ENCODE data around the gene RAD18.

RAD18 gene

GRCh38 chr3:8981296-8981695 lies 18.0 kb upstream of the RAD18 start:
- no peak overlapping the region for H2BK5ac ChIP-seq (ENCODE audit: low read depth, low read length, poor library complexity, severe bottlenecking)
- H3K23ac ChIP-seq (ENCODE audit: low read length in 2 of 2), result no peak overlapping the region
- H4K91ac ChIP-seq (ENCODE audit: low read length), result no peak overlapping the region
- H3K9me3 ChIP-seq (ENCODE audit: control insufficient read depth, low read length), result peaks cover 12% of the 10 kb centered on the region
- H3K27ac ChIP-seq (ENCODE audit: low read length, poor library complexity, severe bottlenecking), result no peak overlapping the region
- H3K36me3 ChIP-seq (ENCODE audit: control insufficient read depth in 1 of 2, insufficient read depth in 2 of 2, low read depth in 1 of 2, low read length in 2 of 2), result no peaks in the 10 kb centered on the region
- peaks cover 3 to 43% of the 10 kb centered on the region in 2 experiments for H3K27me3 ChIP-seq (ENCODE audit: control insufficient read depth in 1 of 2, insufficient read depth in 1 of 2, low read length in 2 of 2)
- no peak overlapping the region for H2BK15ac ChIP-seq (ENCODE audit: low read depth, poor library complexity, severe bottlenecking)
- no peak overlapping the region for H3K18ac ChIP-seq (ENCODE audit: low read depth in 1 of 2, low read length in 2 of 2)
- no peak overlapping the region for H2AK5ac ChIP-seq (ENCODE audit: low read length, severe bottlenecking)
- no peak overlapping the region for H2BK12ac ChIP-seq (ENCODE audit: low read length in 2 of 2)
- 88% methylated on average over 9 of the region's 9 CpGs for WGBS
- H3K14ac ChIP-seq (ENCODE audit: low read length in 2 of 2), result no peak overlapping the region
- H3K4me1 ChIP-seq (ENCODE audit: control insufficient read depth, insufficient read depth, low read depth, low read length), result no peaks in the 10 kb centered on the region
- H3K4me2 ChIP-seq (ENCODE audit: low read length, poor library complexity, severe bottlenecking), result no peak overlapping the region
- no peak overlapping the region for H4K8ac ChIP-seq (ENCODE audit: low read length)
- H2BK120ac ChIP-seq (ENCODE audit: low read depth, low read length), result no peak overlapping the region
- H2AFZ ChIP-seq (ENCODE audit: low read depth, low read length), result no peak overlapping the region
- H3K4me3 ChIP-seq (ENCODE audit: insufficient read depth in 1 of 2, low read depth in 1 of 2, low read length in 2 of 2), result no peak overlapping the region
- H3K9ac ChIP-seq (ENCODE audit: low read length), result no peak overlapping the region
- DNase-seq, result no peak
- H3K4ac ChIP-seq (ENCODE audit: low read depth in 1 of 2, low read length in 2 of 2), result no peak overlapping the region
- no peaks in the 10 kb centered on the region for H3K79me1 ChIP-seq (replicated peaks; ENCODE audit: low read length, poor library complexity, severe bottlenecking)

GRCh38 chr3:8980756-8981257 lies 17.5 kb upstream of the RAD18 start:
- 75% methylated on average over 6 of the region's 6 CpGs for WGBS
- Histone ChIP-seq H3K4me1 (ENCODE audit: control insufficient read depth, insufficient read depth, low read depth, low read length) (no peaks in the 10 kb centered on the region), H3K14ac (ENCODE audit: low read length in 2 of 2) (no peak overlapping the region), H2BK5ac (ENCODE audit: low read depth, low read length, poor library complexity, severe bottlenecking) (no peak overlapping the region), H3K4me2 (ENCODE audit: low read length, poor library complexity, severe bottlenecking) (no peak overlapping the region), H4K91ac (ENCODE audit: low read length) (no peak overlapping the region), H3K9me3 (ENCODE audit: control insufficient read depth, low read length) (peaks cover 12% of the 10 kb centered on the region), H3K27me3 (ENCODE audit: control insufficient read depth in 1 of 2, insufficient read depth in 1 of 2, low read length in 2 of 2) (peaks cover 3 to 43% of the 10 kb centered on the region in 2 experiments), H3K36me3 (ENCODE audit: control insufficient read depth in 1 of 2, insufficient read depth in 2 of 2, low read depth in 1 of 2, low read length in 2 of 2) (no peaks in the 10 kb centered on the region), H2BK12ac (ENCODE audit: low read length in 2 of 2) (no peak overlapping the region), H3K9ac (ENCODE audit: low read length) (no peak overlapping the region), H3K4me3 (ENCODE audit: insufficient read depth in 1 of 2, low read depth in 1 of 2, low read length in 2 of 2) (no peak overlapping the region), H2AFZ (ENCODE audit: low read depth, low read length) (no peak overlapping the region), H2AK5ac (ENCODE audit: low read length, severe bottlenecking) (no peak overlapping the region), H3K23ac (ENCODE audit: low read length in 2 of 2) (no peak overlapping the region), H4K8ac (ENCODE audit: low read length) (no peak overlapping the region), H2BK15ac (ENCODE audit: low read depth, poor library complexity, severe bottlenecking) (no peak overlapping the region), H2BK120ac (ENCODE audit: low read depth, low read length) (no peak overlapping the region), H3K18ac (ENCODE audit: low read depth in 1 of 2, low read length in 2 of 2) (no peak overlapping the region), H3K27ac (ENCODE audit: low read length, poor library complexity, severe bottlenecking) (no peak overlapping the region), H3K4ac (ENCODE audit: low read depth in 1 of 2, low read length in 2 of 2) (no peak overlapping the region), H3K79me1 (replicated peaks; ENCODE audit: low read length, poor library complexity, severe bottlenecking) (no peaks in the 10 kb centered on the region)
- no peak for DNase-seq

- no peak overlapping the region for H3K4me3 ChIP-seq (ENCODE audit: insufficient read depth in 1 of 2, low read depth in 1 of 2, low read length in 2 of 2)
- no peak overlapping the region for H3K14ac ChIP-seq (ENCODE audit: low read length in 2 of 2)
- 88% methylated on average over 1 of the region's 1 CpG for WGBS
Measured at GRCh38 chr3:8979262-8979661, 16.0 kb upstream of the RAD18 start.

GRCh38 chr3:8978551-8978950 lies 15.3 kb upstream of the RAD18 start:
- Histone ChIP-seq H4K8ac (ENCODE audit: low read length) (no peak overlapping the region), H2BK5ac (ENCODE audit: low read depth, low read length, poor library complexity, severe bottlenecking) (no peak overlapping the region), H3K4ac (ENCODE audit: low read depth in 1 of 2, low read length in 2 of 2) (no peak overlapping the region), H3K36me3 (ENCODE audit: control insufficient read depth in 1 of 2, insufficient read depth in 2 of 2, low read depth in 1 of 2, low read length in 2 of 2) (no peaks in the 10 kb centered on the region), H3K14ac (ENCODE audit: low read length in 2 of 2) (no peak overlapping the region), H2BK12ac (ENCODE audit: low read length in 2 of 2) (no peak overlapping the region), H3K79me1 (replicated peaks; ENCODE audit: low read length, poor library complexity, severe bottlenecking) (no peaks in the 10 kb centered on the region), H2AK5ac (ENCODE audit: low read length, severe bottlenecking) (no peak overlapping the region), H3K9me3 (ENCODE audit: control insufficient read depth, low read length) (peaks cover 12% of the 10 kb centered on the region), H3K27me3 (ENCODE audit: control insufficient read depth in 1 of 2, insufficient read depth in 1 of 2, low read length in 2 of 2) (peaks cover 3 to 43% of the 10 kb centered on the region in 2 experiments), H3K4me1 (ENCODE audit: control insufficient read depth, insufficient read depth, low read depth, low read length) (peaks cover 4% of the 10 kb centered on the region), H2BK15ac (ENCODE audit: low read depth, poor library complexity, severe bottlenecking) (no peak overlapping the region), H3K4me2 (ENCODE audit: low read length, poor library complexity, severe bottlenecking) (no peak overlapping the region), H4K91ac (ENCODE audit: low read length) (no peak overlapping the region), H3K18ac (ENCODE audit: low read depth in 1 of 2, low read length in 2 of 2) (no peak overlapping the region), H2AFZ (ENCODE audit: low read depth, low read length) (no peak overlapping the region), H3K9ac (ENCODE audit: low read length) (no peak overlapping the region), H3K23ac (ENCODE audit: low read length in 2 of 2) (no peak overlapping the region), H3K4me3 (ENCODE audit: insufficient read depth in 1 of 2, low read depth in 1 of 2, low read length in 2 of 2) (no peak overlapping the region), H2BK120ac (ENCODE audit: low read depth, low read length) (no peak overlapping the region), H3K27ac (ENCODE audit: low read length, poor library complexity, severe bottlenecking) (no peak overlapping the region)
- 75% methylated on average over 3 of the region's 3 CpGs for WGBS
- DNase-seq, result no peak

More at GRCh38 chr3:8979262-8979661, 16.0 kb upstream of the RAD18 start:
- Histone ChIP-seq H2BK5ac (ENCODE audit: low read depth, low read length, poor library complexity, severe bottlenecking) (no peak overlapping the region), H2AFZ (ENCODE audit: low read depth, low read length) (no peak overlapping the region), H3K79me1 (replicated peaks; ENCODE audit: low read length, poor library complexity, severe bottlenecking) (no peaks in the 10 kb centered on the region), H3K27ac (ENCODE audit: low read length, poor library complexity, severe bottlenecking) (no peak overlapping the region), H2AK5ac (ENCODE audit: low read length, severe bottlenecking) (no peak overlapping the region), H3K18ac (ENCODE audit: low read depth in 1 of 2, low read length in 2 of 2) (no peak overlapping the region), H4K8ac (ENCODE audit: low read length) (no peak overlapping the region), H3K9me3 (ENCODE audit: control insufficient read depth, low read length) (peaks cover 12% of the 10 kb centered on the region), H4K91ac (ENCODE audit: low read length) (no peak overlapping the region), H3K27me3 (ENCODE audit: control insufficient read depth in 1 of 2, insufficient read depth in 1 of 2, low read length in 2 of 2) (peaks cover 3 to 43% of the 10 kb centered on the region in 2 experiments), H2BK15ac (ENCODE audit: low read depth, poor library complexity, severe bottlenecking) (no peak overlapping the region), H3K4me2 (ENCODE audit: low read length, poor library complexity, severe bottlenecking) (no peak overlapping the region), H3K23ac (ENCODE audit: low read length in 2 of 2) (no peak overlapping the region), H2BK120ac (ENCODE audit: low read depth, low read length) (no peak overlapping the region), H3K4me1 (ENCODE audit: control insufficient read depth, insufficient read depth, low read depth, low read length) (peaks cover 4% of the 10 kb centered on the region), H3K36me3 (ENCODE audit: control insufficient read depth in 1 of 2, insufficient read depth in 2 of 2, low read depth in 1 of 2, low read length in 2 of 2) (no peaks in the 10 kb centered on the region), H3K4ac (ENCODE audit: low read depth in 1 of 2, low read length in 2 of 2) (no peak overlapping the region), H3K9ac (ENCODE audit: low read length) (no peak overlapping the region), H2BK12ac (ENCODE audit: low read length in 2 of 2) (no peak overlapping the region)
- DNase-seq, result no peak

All from mesenchymal stem cell (in vitro differentiated cells and primary cell).